Endothelial cell of umbilical vein (primary cell): ENCODE results near the gene SLC44A5. TPM values are rescaled to one million over a fixed set of nuclear protein-coding genes. Genes with fewer than 3 reads are reported as not detected.

Source experiments
- BruUV-seq: library from RNA; stranded (reverse); fragments of 400-500 nt; replicated peaks from 2 replicates; lab custom pipeline; 2021; lab: Mats Ljungman, UMichigan
- CTCF ChIA-PET: fragments of 300-600, 350-600 bp; sonication (Branson Sonifier 250); formaldehyde crosslinking; loops from one replicate; lab custom pipeline; 2021; ENCODE audit warnings: antibody characterized with exemption, inconsistent platforms; lab: Charles Lee
- POLR2A ChIA-PET: fragments of 300-600, 350-600 bp; sonication (Branson Sonifier 250); formaldehyde crosslinking; loops from one replicate; lab custom pipeline; 2021; ENCODE audit warnings: antibody characterized with exemption, inconsistent platforms; lab: Charles Lee
- DNase-seq: peaks from one replicate; pipeline ENCODE4 v3.0.0-alpha.2; 2011; ENCODE audit warnings: low read depth, low spot score
- FAIRE-seq: peaks from 2 replicates; lab custom pipeline; 2011; peaks lifted over from hg19 to GRCh38; lab: Jason Lieb, UNC
- H2AFZ ChIP-seq: 2 replicates; pipeline ENCODE4 v1.6.0; 2012; ENCODE audit warnings: low read depth, low read length, control low read depth, inconsistent platforms
- H3K27ac ChIP-seq: 2 replicates; pipeline ENCODE4 v1.5.1; 2011; ENCODE audit warnings: low read depth, mild to moderate bottlenecking, control low read depth, low read length, moderate library complexity; ENCODE audit not compliant: insufficient read depth
- H3K27me3 ChIP-seq, 2 experiments: 2 replicates each; pipeline versions ENCODE4 v1.6.0 to v1.6.1; 2011; ENCODE audit warnings: low read length in 2 of 2, mixed read lengths in 1 of 2; ENCODE audit not compliant: control insufficient read depth in 2 of 2, insufficient read depth in 2 of 2
- H3K36me3 ChIP-seq, 2 experiments: 2 replicates in 1 of 2; 3 replicates in 1 of 2; pipeline ENCODE4 v1.5.1; 2011; ENCODE audit warnings: low read length in 2 of 2, mild to moderate bottlenecking in 1 of 2, moderate library complexity in 1 of 2; ENCODE audit not compliant: control insufficient read depth in 2 of 2, insufficient read depth in 2 of 2; ENCODE audit errors: extremely low read depth in 1 of 2
- H3K4me1 ChIP-seq: 3 replicates; pipeline ENCODE4 v1.5.1; 2011; ENCODE audit warnings: mild to moderate bottlenecking, low read length; ENCODE audit not compliant: control insufficient read depth, insufficient read depth; ENCODE audit errors: extremely low read depth
- H3K4me2 ChIP-seq: 2 replicates; pipeline ENCODE4 v1.6.1; 2011; ENCODE audit warnings: low read length, control low read depth, mixed read lengths; ENCODE audit not compliant: insufficient read depth
- H3K4me3 ChIP-seq, 3 experiments: fragments of 200-600 bp in 1 of 3; sonication (generic), shearing (Covaris generic) in 1 of 3; replicated peaks in 1 of 3; 2 replicates each; pipeline ENCODE4 v1.5.1; 2011 to 2016; ENCODE audit warnings: control low read depth in 3 of 3, low read length in 3 of 3, mild to moderate bottlenecking in 2 of 3, inconsistent platforms in 1 of 3, low read depth in 1 of 3, moderate library complexity in 1 of 3; ENCODE audit not compliant: insufficient read depth in 1 of 3
- H3K79me2 ChIP-seq: 2 replicates; pipeline ENCODE4 v1.6.0; 2012; ENCODE audit warnings: low read length, inconsistent platforms; ENCODE audit not compliant: control insufficient read depth, insufficient read depth
- H3K9ac ChIP-seq: replicated peaks from 2 replicates; pipeline ENCODE3; 2011; ENCODE audit warnings: low read length, control low read depth; ENCODE audit not compliant: insufficient read depth; ENCODE audit errors: extremely low read depth
- H3K9me1 ChIP-seq: replicated peaks from 3 replicates; pipeline ENCODE4 v1.6.0; 2011; ENCODE audit warnings: mild to moderate bottlenecking, low read length; ENCODE audit not compliant: control insufficient read depth, insufficient read depth; ENCODE audit errors: extremely low read depth
- H3K9me3 ChIP-seq: replicated peaks from 2 replicates; pipeline ENCODE4 v1.5.1; 2012; ENCODE audit warnings: low read length, inconsistent platforms; ENCODE audit not compliant: control insufficient read depth, insufficient read depth
- H4K20me1 ChIP-seq: replicated peaks from 2 replicates; pipeline ENCODE3; 2011; ENCODE audit warnings: mild to moderate bottlenecking, low read length; ENCODE audit not compliant: control insufficient read depth, insufficient read depth; ENCODE audit errors: extremely low read depth
- CTCF ChIP-seq, 2 donors: IDR thresholded peaks; 1 replicate in 1 of 2; 2 replicates in 1 of 2; pipeline ENCODE4 v1.5.1; 2011; ENCODE audit warnings: low read length in 2 of 2, mild to moderate bottlenecking in 2 of 2, moderate library complexity in 2 of 2, control low read depth in 1 of 2, inconsistent platforms in 1 of 2, low read depth in 1 of 2; ENCODE audit not compliant: insufficient read depth in 1 of 2; ENCODE audit errors: extremely low read depth in 1 of 2
- EZH2 ChIP-seq: IDR thresholded peaks from 2 replicates; pipeline ENCODE4 v1.6.1; 2012; ENCODE audit warnings: borderline replicate concordance, low read depth, mild to moderate bottlenecking, moderate library complexity, low read length, inconsistent platforms; ENCODE audit not compliant: severe bottlenecking
- FOS ChIP-seq: IDR thresholded peaks from 2 replicates; pipeline ENCODE4 v1.6.1; 2011; ENCODE audit warnings: mild to moderate bottlenecking, low read length, moderate library complexity, borderline replicate concordance; ENCODE audit not compliant: insufficient read depth
- GATA2 ChIP-seq: IDR thresholded peaks from 2 replicates; pipeline ENCODE4 v1.7.0; 2011; ENCODE audit warnings: low read depth, mild to moderate bottlenecking, moderate library complexity, mixed read lengths, low read length; ENCODE audit not compliant: insufficient read length, insufficient read depth
- JUN ChIP-seq: IDR thresholded peaks from 2 replicates; pipeline ENCODE4 v1.6.1; 2011; ENCODE audit warnings: borderline replicate concordance, low read depth; ENCODE audit not compliant: insufficient read length, insufficient read depth
- MYC ChIP-seq: IDR thresholded peaks from one replicate; pipeline ENCODE4 v1.6.1; 2011; ENCODE audit warnings: mild to moderate bottlenecking, low read depth, low read length
- POLR2A ChIP-seq: IDR thresholded peaks from 2 replicates; pipeline ENCODE4 v1.6.1; 2012; ENCODE audit warnings: low read depth, mild to moderate bottlenecking, control low read depth, low read length
- POLR2AphosphoS5 ChIP-seq: IDR thresholded peaks from 2 replicates; pipeline ENCODE4 v1.6.1; 2012; ENCODE audit warnings: low read depth, mild to moderate bottlenecking, control low read depth, low read length, moderate library complexity; ENCODE audit not compliant: insufficient read depth
- dilution Hi-C: fragments of 300-500 bp; cut with MboI; formaldehyde crosslinking; loops from one replicate; pipeline ENCODE4 v1.15.0; 2019; ENCODE audit warnings: low sequenced_read_pairs; ENCODE audit not compliant: extremely low pct_ligation_motif_present
- intact Hi-C: fragments of 100-400 bp; cut with micrococcal nuclease; formaldehyde crosslinking; loops from one replicate; pipeline ENCODE4 v1.10.0; 2022
- polyA plus RNA-seq, 4 experiments: library from polyadenylated mRNA; depleted of rRNA in 3 of 4; stranded (reverse) in 3 of 4; unstranded in 1 of 4; fragments of >200 nt; gene quantifications; 2 replicates each; pipeline versions ENCODE4 v1.2.1 to v1.2.3, GENCODE V29; 2011 to 2012; ENCODE audit warnings: missing spikeins in 1 of 4
- total RNA-seq: library from RNA; stranded (reverse); gene quantifications from 2 replicates; pipeline ENCODE4 v1.2.3, GENCODE V29; 2021
- TF ChIP-seq, protein P1 (sequence below): IDR thresholded peaks from 2 replicates; pipeline ENCODE4 v1.6.1; 2011; ENCODE audit not compliant: insufficient read depth, insufficient read length

The SLC44A5 gene
- total and polyA plus RNA-seq, 2 donors (not counting 3 experiments of a cell fraction or from before 2014, with no cell fraction given) = 1.6 to 3.2 TPM

- peaks cover 27% of the 10 kb centered on the region for H3K4me1 ChIP-seq
- H3K9me1 ChIP-seq = no peaks in the 10 kb centered on the region
- CTCF ChIA-PET = interaction anchor here (0.7 to 2.4 kb wide), 7 partner anchors 19 to 286 kb away, joined by 3 to 11 read pairs (median 3); no protein-coding TSS in a partner anchor
- BruUV-seq = no TSS peak
- no peaks in the 10 kb centered on the region for H3K79me2 ChIP-seq
- POLR2A ChIA-PET = interaction anchor here (0.9 kb wide), 1 partner anchor 269 kb away, joined by 3 read pairs; no protein-coding TSS in a partner anchor
- peak overlapping the region; percentile 94 for H3K27ac ChIP-seq
- H4K20me1 ChIP-seq = no peaks in the 10 kb centered on the region
- peak overlapping the region; percentile 66 for H3K9ac ChIP-seq
- peak overlapping the region; percentile 3 for H2AFZ ChIP-seq
- intact Hi-C loops = loop anchor here (1.0 to 5.0 kb wide), 7 partner anchors 127 to 442 kb away; partner anchors contain the start of genes ACADM and RABGGTB
- dilution Hi-C loops = no loop called here
- no peak overlapping the region for H3K4me3 ChIP-seq
- FAIRE-seq = peak; percentile 71
- peak; percentile 95 for DNase-seq
- no peaks in the 10 kb centered on the region for H3K36me3 ChIP-seq
- TF ChIP-seq FOS (peak; percentile 92), GATA2 (peak; percentile 55), JUN (peak; percentile 97), EZH2 (no peak), POLR2AphosphoS5 (peak; percentile 60), POLR2A (no peak), MYC (no peak), CTCF (IDR thresholded peaks at IDR 0.05; ENCODE audit: extremely low read depth in 1 of 2, insufficient read depth in 1 of 2, low read depth in 1 of 2, low read length in 2 of 2) (no peak)
- TF ChIP-seq, protein P1, sequence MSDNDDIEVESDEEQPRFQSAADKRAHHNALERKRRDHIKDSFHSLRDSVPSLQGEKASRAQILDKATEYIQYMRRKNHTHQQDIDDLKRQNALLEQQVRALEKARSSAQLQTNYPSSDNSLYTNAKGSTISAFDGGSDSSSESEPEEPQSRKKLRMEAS = no peak
- no peaks in the 10 kb centered on the region for H3K27me3 ChIP-seq
- no peaks in the 10 kb centered on the region for H3K9me3 ChIP-seq
- H3K4me2 ChIP-seq = peak overlapping the region; percentile 66
Measured at GRCh38 chr1:75345538-75346292, 265.2 kb downstream of the SLC44A5 start.
